ENCODE measurements around the gene MAT1A.

DNA sequence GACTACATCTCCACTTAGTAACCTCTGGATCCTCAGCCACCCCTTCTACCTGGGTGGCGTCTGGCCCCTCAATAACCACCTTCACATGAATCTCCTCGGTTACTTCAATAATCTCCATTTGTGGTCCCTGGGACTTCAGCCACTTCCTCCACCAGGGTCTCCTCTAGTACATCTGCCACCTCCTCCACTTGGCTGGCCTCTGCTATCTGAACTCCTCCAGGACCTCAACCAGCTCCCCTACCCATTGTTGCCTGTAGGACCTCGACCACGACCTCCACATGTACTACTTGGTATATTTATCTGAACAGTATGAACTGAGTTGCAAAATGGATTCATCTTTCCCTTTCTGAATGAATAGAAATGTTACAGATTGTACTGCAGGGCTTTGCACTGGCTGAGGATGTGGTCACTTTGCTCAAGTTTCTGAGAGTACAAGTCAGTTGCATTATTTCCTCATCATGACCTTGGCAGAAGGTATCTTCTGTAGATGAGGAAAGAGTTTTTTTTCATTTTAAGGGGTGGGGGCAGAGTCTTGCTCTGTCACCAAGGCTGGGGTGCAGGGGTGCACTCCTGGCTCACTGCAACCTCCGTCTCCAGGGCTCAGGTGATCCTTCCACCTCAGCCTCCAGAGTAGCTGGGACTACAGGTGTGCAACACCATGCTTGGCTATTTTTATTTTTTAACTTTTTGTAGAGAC, 36.0 kb downstream of the MAT1A start:
- TF ChIP-seq POLR2AphosphoS5 (IDR thresholded peaks at IDR 0.05; ENCODE audit: low read depth, low read length) (no peak), TAF1 (IDR thresholded peaks at IDR 0.05; ENCODE audit: borderline replicate concordance, insufficient read depth, low read length) (no peak), SIN3A (IDR thresholded peaks at IDR 0.05; ENCODE audit: borderline replicate concordance, insufficient read depth, low read length) (no peak), FOXP2 (optimal IDR thresholded peaks at IDR 0.05; ENCODE audit: borderline replicate concordance, extremely low read depth, extremely low read length, insufficient read depth) (no peak)
- TF ChIP-seq, protein P1, sequence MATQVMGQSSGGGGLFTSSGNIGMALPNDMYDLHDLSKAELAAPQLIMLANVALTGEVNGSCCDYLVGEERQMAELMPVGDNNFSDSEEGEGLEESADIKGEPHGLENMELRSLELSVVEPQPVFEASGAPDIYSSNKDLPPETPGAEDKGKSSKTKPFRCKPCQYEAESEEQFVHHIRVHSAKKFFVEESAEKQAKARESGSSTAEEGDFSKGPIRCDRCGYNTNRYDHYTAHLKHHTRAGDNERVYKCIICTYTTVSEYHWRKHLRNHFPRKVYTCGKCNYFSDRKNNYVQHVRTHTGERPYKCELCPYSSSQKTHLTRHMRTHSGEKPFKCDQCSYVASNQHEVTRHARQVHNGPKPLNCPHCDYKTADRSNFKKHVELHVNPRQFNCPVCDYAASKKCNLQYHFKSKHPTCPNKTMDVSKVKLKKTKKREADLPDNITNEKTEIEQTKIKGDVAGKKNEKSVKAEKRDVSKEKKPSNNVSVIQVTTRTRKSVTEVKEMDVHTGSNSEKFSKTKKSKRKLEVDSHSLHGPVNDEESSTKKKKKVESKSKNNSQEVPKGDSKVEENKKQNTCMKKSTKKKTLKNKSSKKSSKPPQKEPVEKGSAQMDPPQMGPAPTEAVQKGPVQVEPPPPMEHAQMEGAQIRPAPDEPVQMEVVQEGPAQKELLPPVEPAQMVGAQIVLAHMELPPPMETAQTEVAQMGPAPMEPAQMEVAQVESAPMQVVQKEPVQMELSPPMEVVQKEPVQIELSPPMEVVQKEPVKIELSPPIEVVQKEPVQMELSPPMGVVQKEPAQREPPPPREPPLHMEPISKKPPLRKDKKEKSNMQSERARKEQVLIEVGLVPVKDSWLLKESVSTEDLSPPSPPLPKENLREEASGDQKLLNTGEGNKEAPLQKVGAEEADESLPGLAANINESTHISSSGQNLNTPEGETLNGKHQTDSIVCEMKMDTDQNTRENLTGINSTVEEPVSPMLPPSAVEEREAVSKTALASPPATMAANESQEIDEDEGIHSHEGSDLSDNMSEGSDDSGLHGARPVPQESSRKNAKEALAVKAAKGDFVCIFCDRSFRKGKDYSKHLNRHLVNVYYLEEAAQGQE (IDR thresholded peaks at IDR 0.05; ENCODE audit: insufficient read depth in 1 of 2, low read depth in 2 of 2, low read length in 2 of 2): no peak

Measured in PFSK-1 (cell line).